ENCODE measurements around the gene TMEM218.

DNA sequence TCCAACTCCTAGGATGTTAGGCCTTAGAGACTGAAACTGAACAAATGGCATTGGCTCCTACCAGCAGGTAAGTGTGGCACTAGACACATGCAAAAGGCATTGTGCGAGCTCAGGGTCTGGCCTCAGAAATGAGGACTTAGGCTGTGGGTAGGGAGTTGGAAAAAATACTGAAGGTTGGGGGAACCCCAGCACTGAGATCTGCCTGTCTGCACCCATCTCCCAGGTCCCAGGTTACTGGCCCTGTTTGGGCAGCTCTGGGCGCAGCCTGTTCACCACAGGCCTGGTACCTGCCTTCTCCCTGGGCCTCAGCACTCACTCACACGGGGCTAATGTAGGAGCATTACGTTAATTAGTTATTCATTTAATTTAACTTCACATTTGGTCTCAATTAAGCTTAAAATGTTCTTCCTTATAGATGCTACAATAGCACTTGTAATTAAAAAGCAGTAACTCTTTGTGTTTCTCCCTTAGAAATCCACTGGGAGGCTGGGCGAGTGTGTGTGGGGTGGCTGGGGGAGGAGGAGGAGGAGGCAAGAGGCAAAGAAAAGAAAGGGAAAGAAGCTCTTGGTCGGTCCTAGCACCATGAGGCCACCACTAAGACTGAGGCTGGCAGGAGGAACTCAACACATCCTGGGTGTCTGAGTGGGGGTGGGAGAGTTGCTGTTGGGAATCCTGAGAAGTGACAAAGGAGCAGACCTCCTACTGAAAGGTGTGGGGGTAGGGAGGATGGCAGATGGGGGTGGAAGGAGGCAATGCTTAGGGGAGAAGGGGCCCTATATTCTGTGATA lies 19.4 kb downstream of the TMEM218 start:
- TF ChIP-seq EP300 (IDR thresholded peaks at IDR 0.05; ENCODE audit: borderline replicate concordance) = no peak
- TF ChIP-seq TAF1 (IDR thresholded peaks at IDR 0.05; ENCODE audit: low read depth) = no peak
- TF ChIP-seq CREB1 (IDR thresholded peaks at IDR 0.05; ENCODE audit: low read depth) = no peak
- no peak for TF ChIP-seq NFIC (IDR thresholded peaks at IDR 0.05)
- no peak for TF ChIP-seq EGR1 (IDR thresholded peaks at IDR 0.05)
- TF ChIP-seq TEAD4 (IDR thresholded peaks at IDR 0.05) = no peak
- no peak for TF ChIP-seq ZBTB7A (IDR thresholded peaks at IDR 0.05; ENCODE audit: low read depth)
- no peak for TF ChIP-seq YY1 (IDR thresholded peaks at IDR 0.05; ENCODE audit: low read depth)
- TF ChIP-seq, protein P1, sequence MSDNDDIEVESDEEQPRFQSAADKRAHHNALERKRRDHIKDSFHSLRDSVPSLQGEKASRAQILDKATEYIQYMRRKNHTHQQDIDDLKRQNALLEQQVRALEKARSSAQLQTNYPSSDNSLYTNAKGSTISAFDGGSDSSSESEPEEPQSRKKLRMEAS (IDR thresholded peaks at IDR 0.05) = no peak
- TF ChIP-seq, protein P2, sequence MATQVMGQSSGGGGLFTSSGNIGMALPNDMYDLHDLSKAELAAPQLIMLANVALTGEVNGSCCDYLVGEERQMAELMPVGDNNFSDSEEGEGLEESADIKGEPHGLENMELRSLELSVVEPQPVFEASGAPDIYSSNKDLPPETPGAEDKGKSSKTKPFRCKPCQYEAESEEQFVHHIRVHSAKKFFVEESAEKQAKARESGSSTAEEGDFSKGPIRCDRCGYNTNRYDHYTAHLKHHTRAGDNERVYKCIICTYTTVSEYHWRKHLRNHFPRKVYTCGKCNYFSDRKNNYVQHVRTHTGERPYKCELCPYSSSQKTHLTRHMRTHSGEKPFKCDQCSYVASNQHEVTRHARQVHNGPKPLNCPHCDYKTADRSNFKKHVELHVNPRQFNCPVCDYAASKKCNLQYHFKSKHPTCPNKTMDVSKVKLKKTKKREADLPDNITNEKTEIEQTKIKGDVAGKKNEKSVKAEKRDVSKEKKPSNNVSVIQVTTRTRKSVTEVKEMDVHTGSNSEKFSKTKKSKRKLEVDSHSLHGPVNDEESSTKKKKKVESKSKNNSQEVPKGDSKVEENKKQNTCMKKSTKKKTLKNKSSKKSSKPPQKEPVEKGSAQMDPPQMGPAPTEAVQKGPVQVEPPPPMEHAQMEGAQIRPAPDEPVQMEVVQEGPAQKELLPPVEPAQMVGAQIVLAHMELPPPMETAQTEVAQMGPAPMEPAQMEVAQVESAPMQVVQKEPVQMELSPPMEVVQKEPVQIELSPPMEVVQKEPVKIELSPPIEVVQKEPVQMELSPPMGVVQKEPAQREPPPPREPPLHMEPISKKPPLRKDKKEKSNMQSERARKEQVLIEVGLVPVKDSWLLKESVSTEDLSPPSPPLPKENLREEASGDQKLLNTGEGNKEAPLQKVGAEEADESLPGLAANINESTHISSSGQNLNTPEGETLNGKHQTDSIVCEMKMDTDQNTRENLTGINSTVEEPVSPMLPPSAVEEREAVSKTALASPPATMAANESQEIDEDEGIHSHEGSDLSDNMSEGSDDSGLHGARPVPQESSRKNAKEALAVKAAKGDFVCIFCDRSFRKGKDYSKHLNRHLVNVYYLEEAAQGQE (IDR thresholded peaks at IDR 0.05; ENCODE audit: low read depth) = no peak
- TF ChIP-seq CEBPB (IDR thresholded peaks at IDR 0.05) = no peak
- no peak for TF ChIP-seq TCF12 (IDR thresholded peaks at IDR 0.05; ENCODE audit: low read depth)
- no peak for TF ChIP-seq RAD21 (IDR thresholded peaks at IDR 0.05; ENCODE audit: low read depth)
- no peak for TF ChIP-seq FOXM1 (IDR thresholded peaks at IDR 0.05; ENCODE audit: borderline replicate concordance, low read depth)
